CD4-positive, alpha-beta T cell treated with Interleukin-12 subunit alpha and Interleukin-12 subunit beta, for 1 hour (primary cell): ENCODE data around the gene GRM8.

Experiments
- DNase-seq: peaks from one replicate; pipeline ENCODE4 v3.0.0-alpha.2; 2020

GRM8 gene

DNA sequence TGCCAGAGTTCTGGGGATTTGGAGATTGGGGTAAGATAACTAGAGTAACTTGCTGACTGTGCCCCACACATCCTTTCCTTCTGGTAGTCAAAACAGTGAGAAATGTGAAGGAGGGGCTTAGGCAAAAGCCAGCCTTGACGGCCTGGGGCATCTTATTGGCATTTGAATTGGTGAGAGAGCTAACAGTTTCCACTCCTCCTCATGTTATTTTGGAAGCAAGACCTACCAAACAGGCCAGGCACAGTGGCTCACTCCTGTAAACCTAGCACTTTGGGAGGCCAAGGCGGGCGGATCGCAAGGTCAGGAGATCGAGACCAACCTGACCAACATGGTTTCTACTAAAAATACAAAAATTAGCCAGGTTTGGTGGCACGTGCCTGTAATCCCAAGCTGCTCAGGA, 596.6 kb downstream of the GRM8 start:
- no peak for DNase-seq

DNA sequence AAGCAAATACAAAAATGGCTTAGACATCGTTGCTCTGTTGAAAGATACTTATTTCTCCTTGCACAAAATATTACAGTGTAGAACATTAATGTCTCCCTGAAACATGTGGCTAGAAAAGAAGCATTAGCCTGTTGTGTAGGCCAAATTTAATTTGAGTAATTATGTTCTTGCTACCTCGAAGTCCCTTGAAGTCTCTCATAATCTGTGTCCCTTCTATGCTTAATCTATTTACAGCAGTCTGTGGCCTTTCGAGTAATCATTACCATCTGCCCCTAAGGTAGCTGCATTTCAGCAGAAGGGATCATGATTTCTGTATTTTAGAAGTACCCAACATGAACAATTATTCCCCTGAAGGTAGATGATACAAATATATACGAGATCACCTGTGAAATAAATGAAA, 615.2 kb downstream of the GRM8 start:
- DNase-seq = no peak

DNA sequence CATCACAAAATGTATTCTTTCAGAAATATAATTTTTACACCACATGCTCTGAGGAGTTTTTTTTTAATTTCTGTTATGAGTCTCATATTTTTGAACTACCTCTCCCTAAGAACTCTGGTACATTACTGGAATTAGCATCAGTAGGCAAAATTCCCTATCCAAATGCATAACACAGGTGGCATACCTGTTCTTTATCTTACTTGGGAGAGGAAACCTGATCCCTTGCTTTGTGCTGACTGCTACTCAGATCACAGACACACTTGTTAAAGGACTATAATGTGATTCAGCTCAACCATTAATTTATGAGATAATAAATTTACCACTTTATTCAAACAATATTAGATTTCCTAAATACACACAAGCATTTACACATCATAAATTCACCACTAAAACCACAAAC, 617.2 kb downstream of the GRM8 start:
- DNase-seq = no peak

DNA sequence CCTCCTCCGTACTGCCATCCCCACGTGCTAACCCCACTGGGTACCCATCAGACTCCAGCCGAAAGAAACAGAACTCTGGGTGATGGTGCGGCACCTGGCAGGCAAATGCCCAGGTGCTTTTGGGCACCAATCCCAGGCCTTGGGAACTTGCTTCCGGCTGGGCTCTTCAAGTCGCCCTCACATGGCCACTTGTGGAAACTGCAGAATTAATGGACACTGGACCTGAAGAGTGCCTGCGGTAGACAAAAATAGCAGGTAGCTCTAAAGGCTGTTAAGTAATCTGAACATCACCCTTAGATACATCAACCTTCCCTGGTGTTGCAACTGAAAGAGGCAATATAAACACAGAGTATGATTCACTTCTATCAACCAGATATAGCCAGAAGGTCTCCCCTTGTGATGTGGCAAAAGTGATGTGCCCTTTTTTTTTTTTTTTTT, 644.4 kb downstream of the GRM8 start:
- no peak for DNase-seq

DNA sequence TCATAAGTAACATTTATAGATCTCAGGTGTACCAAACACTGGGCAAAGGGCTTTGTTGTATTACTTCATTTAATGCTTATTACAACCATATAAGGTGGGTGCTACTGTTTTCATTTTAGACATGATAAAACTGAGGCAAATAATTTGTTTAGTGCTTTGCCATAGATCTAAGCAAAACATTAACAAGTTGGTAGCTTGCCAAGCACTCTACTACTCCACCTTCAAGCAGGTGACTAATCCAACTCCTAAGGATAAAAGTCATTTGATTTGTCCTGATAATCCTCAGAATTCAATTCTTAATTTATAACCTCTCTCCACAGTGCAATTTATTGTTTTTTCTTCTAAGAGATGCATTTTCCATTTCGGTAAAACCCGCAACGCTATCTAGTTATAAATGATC, 646.4 kb downstream of the GRM8 start:
- no peak for DNase-seq

DNA sequence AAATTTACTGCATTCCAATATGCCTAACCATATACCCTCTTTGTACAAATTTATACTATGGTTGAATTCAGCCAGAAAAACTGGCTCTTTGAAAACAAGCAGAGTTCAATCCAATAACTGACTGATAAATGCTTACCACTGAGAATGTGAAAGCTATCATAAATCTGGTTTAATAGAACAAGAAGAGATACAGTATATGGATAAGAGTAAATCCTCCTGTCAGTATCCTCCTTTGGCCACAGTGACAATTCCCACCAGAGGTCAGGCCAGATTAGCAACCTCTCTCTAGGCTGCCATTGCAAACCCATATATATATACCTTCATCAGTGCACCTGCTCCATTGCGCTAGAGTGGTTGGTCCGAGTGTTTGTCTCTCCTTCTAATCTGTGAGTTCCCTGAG, 647.2 kb downstream of the GRM8 start:
- DNase-seq = no peak

DNA sequence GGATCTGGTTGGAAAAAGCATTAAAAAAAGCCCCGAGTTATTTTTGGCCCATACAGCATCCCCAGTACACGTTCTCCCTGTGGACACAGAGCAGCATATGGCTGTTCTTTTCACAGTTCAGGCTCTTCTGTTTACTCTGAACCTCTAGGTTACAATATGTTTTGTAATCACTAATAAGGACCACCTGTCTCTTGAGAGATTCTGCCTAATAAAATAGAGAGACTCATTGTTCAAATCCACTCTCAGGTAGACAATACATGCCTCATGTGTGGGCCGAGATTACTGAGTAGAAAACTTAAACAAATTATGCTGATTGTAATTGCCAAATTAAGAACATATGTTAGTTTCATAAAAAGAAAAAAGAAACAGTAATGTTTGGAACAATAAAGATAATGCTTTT, 647.7 kb downstream of the GRM8 start:
- no peak for DNase-seq

DNA sequence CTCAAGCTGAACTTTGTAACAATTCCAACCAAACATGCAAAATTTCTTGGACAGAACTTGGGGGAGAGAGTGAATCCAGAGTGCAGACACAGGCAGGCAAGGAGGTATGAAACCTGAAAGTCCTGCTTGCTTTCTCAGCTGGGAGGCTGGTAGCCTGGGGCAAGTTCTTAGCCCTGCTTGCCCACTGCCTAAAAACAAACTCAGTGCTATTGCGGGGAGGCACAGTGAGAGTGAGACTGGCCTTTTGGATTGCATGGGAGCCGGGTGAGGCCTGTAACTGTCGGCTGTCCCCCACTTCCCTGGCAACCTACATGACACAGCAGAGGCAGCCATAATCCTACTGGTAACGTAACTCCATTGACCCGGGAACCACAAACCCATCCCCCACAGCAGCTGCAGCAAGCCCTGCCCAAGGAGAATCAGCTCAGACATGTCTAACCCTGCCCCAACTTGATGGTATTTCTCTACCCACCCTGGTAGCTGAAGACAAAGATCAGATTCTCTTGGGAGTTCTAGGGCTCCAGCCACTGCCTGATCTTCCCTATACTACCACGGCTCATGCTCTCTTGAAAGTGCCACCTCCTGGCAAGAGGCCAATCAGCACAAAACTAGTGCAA, 663.6 kb downstream of the GRM8 start:
- no peak for DNase-seq

DNA sequence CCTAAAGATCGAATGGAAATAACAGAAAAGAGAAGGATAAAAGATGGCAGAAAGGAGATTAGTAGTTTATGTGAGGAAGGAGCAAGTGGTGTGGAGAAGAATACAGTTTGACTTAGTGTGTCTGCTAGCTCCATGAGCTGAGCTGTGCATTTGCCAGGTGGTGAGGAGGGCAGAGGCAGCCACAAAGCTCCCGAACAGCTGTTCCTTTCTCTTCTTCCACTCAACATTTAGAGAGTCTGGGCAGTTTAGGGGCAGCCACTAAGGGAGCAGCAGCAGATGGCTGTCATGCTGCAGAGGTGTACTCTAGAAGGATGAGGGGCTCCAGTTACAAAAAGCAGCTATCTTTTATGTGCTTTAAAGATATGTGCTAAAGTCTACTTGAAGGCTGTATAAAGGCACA, 674.4 kb downstream of the GRM8 start:
- no peak for DNase-seq

DNA sequence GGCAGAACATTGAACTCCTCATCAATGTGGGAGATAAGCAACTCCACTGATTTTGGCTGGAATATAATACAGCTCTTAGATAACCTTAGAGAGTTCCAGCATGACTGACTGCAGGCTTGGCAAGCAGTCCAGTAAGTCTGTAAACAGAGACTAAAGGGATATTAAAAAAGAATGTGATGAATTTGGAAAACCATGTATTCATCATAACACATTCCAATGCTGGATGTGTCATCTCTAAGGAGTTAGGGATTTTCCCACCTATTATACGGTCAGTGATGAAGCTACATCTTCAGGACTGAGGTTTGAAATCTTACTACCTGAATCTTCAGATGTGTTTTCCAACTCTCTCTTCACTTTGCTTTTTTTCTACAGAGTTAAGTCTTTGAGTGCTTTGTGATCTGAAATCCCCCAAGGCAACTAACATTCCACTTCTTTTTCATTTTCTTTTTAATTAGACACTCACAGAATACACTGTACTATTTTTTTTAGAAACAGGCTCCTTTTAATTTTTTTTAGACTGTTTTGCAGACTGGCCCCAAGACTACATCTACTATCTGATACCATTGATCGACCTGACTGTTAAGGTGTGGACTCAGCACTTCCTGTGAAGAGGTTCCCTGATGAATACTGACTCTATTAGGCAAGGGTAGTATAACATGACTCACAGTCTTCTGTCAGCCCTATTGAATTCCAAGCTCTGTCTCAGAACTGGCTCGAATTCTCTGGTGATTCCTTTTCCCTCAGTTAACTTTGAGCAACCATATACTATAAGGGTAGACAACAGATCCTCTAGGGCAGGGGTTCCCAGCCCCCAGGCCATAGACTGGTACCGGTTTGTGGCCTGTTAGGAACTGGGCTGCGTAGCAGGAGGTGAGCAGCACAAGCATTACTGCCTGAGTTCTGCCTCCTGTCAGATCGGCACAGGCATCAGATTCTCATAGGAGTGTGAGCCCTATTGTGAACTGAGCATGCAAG, 678.2 kb downstream of the GRM8 start:
- DNase-seq = no peak

DNA sequence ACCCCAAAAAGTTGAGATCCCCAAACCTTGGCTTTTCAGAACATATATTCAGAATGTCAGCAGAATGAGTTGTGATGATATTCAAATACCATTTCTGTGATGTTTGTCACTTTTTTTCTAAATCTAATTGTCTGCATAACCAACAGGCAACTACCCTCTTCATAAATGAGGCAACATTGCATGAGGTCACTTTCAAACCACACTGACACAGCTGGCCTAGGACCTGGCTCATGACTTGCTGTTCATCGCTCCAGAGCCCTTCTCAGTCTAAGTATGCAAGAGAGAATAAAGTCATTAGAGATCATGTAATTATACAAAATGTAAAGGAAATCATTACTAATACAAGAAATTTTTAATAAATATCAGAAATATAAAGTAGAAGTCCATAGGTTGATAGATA, 681.9 kb downstream of the GRM8 start:
- no peak for DNase-seq

DNA sequence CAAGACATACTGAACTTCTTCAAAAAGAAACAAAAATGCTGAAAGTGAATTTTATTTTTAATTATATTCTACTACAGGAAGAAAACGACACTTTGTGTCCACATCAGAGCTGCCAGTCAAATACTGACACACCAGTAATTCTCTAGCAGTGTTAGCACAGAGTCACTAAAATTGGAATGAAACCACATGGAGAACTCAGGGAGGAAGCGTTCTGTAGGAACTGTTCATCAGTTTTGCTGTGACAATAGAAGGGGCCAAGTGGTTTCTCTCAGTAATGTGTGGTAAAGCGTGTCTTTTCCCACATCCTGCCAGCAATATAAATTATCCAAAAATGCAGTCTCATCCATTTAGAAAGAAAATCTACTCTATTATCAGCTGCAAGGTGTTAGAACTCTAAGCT, 683.3 kb downstream of the GRM8 start:
- no peak for DNase-seq

DNA sequence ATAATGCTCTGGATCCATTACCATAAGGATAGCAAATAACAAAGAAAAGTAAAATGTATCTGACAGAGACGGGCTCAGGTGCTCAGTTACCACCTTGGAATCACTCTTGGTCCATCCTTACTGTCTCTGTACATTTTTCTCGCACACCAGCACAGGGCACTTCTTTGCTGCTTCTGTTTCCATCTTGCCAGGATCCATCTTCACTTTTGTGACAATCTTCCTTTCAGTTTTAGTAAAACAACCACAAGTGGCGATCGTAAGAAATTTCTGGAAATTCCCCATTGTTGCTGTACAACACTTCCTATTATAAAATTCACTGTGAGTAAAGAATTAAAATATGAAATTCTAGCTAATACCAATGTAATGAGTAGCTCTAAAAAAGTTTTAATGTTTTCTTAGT, 695.5 kb downstream of the GRM8 start:
- no peak for DNase-seq

DNA sequence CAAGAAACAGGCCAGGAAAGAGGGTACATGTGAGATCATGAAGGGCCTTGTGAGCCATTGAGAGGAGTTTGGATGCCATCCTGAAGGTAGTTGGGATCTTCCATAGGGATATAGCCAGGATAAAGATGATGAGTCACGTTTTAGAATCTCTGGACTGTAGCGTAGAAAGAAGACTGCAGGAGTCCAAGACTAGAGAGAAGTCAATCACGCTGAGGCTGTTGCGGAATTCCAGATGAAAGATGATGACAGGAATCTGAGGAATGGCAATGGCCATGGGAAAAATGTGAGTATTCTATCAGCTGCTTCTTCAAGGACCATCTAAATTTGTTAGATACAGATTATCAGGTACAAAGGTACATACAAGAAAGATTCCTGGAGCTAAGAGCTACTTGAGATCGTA, 711.3 kb downstream of the GRM8 start:
- no peak for DNase-seq

DNA sequence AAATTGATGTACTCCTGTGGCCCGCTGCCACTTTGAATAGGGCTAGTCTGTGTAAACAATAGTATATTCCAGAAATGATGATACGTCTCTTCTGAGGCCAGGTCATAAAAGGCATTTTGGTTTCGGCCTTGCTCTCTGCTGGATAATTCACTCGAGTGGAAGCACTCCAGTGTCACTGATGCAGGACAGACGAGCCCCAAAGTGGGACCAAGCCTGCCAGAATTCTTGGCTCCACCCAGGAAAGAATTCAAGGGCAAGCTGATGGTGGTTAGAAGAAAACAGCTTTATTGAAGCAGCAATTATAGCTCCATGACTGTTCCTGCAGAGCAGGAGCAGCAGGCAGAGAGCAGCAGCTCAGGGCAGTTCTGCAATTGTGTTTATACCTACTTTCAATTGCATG, 717.6 kb downstream of the GRM8 start:
- DNase-seq = no peak

DNA sequence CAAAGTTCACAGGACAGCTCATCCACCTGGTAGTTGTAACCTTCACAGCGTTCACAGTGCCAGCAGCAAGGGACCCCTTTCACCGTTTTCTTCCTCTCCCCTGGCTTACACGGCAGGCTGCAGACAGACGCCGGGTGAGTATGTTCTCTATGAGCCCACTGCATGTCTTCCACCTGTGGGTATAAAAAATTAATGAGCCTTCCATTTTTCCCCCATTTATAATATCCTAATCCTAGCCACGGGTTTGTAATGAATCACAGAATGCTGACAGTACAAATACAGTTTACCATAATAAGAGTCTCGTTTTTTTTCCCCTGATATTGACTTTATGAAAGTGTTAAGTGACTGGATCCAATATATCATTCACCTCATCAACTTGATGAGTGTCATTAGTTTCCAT, 719.0 kb downstream of the GRM8 start:
- DNase-seq = no peak

DNA sequence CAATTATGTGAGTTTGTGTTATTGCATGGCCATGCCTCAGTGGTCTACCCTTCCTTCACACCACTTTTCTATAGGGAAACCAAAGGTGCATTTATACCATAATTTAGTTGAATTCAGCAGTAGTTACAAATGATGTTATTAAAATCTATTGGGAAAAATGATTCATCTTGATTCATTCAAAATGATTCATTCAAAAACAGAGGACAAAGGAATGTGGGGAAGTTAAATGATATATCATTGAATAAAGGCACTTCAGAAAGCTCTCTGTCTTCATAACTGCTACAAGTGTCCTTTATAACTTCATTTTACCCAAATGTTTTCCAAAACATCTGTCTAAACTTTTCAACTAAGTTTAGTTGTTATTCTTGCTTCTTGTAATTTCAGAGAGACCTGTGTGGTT, 722.9 kb downstream of the GRM8 start:
- no peak for DNase-seq

DNA sequence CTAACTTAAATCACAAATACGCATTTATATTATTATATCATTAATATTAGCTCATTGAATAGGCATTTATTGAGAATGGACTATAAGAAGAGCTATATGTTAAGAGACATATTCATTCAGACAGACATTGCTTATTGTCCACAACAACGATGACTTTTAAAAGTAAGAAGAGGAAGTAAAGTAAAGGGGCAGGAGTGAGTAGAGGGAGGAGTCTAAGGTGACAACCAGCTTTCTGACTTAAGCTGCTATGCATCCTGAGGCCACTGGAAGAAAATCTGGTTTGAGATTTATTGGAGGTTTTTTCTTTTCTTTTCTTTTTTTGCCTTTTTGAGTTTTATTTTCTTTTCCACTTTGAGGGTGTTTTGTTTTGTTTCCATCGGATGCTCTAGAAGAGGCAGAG, 723.5 kb downstream of the GRM8 start:
- DNase-seq = no peak

DNA sequence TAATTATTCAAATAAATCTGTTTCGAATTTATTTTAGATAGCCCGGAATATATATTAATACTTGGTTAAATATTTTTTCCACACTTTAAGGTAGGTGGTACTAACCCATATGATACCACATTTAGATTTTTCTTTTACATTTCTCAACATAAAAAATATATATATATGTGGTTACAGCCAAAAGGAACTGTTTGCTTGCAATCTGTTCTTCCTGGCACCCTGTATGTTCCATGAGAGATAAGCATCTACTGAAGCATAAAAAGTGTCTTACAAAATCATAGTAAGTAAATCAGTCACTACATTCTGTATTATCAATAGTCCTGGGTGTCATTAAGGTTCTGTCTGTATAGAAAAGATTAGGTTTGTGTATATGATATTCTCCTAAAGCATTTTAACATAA, 726.8 kb downstream of the GRM8 start:
- DNase-seq = no peak

DNA sequence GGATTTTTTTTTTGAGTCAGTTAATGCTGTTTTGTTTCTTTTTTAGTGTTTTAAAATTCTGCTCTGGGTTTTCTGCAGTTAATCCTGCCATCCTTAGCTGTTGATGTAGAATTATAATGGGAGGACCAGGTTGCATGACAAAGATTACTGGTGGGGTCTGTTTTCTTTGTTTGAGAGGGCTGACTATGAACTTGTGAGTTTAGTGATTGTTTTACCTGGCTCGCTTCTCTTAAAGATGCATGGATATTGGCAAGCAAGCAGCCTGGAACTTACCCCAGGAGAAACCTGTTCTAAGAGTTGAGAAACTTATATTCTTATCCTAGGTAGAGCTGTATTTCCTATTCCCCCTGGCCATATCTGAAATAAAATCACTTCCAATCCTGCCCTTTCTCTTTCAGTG, 727.8 kb downstream of the GRM8 start:
- DNase-seq = no peak

DNA sequence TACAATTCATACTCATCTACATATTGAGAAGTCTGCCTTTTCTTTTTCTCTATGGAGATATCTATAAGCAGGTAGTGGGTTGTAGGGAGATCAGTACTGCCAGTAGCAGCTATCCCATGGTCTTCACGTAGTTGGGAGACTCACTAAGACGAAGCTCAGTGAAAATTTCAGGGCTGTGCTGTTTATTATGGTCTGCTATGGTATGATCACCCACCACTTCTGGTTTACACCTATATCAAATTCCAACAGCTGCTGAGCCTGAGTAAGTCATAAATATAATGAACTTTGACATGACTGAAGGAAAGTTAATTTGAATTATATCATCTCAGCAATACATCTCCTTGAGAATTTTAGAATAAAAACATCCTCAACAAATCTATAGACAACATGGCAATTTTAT, 741.7 kb downstream of the GRM8 start:
- DNase-seq = no peak

DNA sequence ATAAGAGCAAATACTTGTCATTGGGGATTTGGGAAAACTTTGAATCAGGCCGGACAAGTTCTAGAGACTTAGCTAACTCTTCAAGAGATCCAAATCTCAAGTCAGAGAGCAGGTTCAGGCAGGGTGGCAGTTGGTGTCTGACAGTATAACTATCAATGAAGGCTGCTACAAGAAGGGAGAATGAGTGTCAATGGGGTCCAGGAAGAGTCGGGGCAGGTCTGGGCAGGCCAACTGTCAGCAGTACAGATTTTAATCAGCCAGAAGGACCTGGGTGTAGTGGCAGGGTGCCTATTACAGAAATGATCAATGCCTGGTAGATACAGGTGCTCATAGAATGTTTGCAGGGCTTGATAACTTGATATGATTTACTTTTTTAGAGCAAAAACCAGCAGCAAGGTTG, 751.1 kb downstream of the GRM8 start:
- DNase-seq = no peak

DNA sequence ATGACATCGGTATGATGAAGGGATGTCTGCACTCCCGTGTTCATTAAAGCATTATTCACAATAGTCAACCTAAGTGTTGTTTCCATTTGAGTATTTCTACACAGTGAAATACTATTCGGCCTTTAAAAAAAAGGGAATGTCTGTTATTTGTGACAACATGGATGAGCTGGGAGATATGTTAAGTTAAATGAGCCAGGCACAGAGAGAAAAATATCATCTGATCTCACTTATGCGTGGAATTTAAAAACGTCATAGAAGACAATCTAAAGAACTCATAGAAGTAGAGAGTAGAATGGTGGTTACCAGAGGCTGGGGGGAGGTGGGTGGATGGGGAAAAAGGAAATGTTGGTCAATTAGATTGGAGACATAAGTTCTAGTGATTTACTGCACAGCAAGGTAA, 753.3 kb downstream of the GRM8 start:
- no peak for DNase-seq

DNA sequence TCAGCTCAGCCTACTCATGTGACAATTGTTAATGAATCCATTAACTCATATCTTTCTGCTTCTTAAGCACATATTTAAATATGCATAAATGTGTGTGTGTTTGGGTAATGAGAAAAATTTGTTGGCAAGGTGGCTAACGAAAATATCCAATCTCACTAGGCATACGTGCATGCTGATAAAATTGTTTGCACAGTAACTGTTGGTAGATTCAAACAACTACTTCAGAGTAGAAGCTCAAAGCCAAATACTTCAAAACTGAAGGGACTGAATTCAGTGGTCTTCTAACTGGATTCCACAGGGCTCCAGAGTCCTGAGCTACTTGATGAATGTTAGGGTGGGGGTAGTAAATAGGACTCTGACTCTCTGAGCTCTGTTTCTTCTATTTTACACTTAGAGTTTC, 757.0 kb downstream of the GRM8 start:
- DNase-seq = no peak

DNA sequence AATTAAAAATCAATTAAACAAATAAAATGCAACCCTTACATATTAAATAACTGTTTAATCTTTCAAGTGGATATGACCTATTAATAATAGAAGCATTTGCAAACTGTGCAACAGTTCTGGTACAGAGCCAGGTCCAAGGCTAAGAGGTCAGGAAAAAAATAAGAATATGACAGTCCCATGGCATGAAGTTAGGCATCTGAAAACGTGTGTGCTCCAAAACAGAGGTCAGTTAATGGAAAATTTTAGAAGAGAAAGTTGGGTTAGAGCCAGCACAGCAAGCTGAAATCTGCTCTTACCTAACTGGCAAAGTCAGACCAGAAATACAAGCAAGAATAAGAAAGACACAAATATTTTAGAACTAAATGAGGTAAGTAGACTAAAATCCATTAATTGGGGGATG, 757.7 kb downstream of the GRM8 start:
- DNase-seq = no peak
